HepG2 (cell line): Measurements from ENCODE around the gene ARHGAP4. TPM values are rescaled to one million over a fixed set of nuclear protein-coding genes. Genes with fewer than 3 reads are reported as not detected.

Experiments
- ATAC-seq: fragments of 200-7000 bp; cut with Tn5 transposase; 3 replicates; pipeline ENCODE4 v1.9.1; 2020; ENCODE audit warnings: mild to moderate bottlenecking, moderate library complexity
- BruUV-seq: library from RNA; stranded (reverse); fragments of 400-500 nt; replicated peaks from 2 replicates; lab custom pipeline; 2021; lab: Mats Ljungman, UMichigan
- CTCF ChIA-PET: fragments of 300-600 bp; formaldehyde crosslinking; extraction: SDS; loops from one replicate; lab custom pipeline; 2021; ENCODE audit warnings: low total read pairs, inconsistent platforms, low intra/inter-chr PET ratio; lab: Yijun Ruan, JAX
- POLR2A ChIA-PET: fragments of 350-600 bp; sonication (Branson Sonifier 250); formaldehyde crosslinking; loops from one replicate; lab custom pipeline; 2020; ENCODE audit warnings: antibody characterized with exemption, inconsistent platforms; lab: Yijun Ruan, JAX
- DNase-seq: peaks from one replicate; pipeline ENCODE4 v3.0.0-alpha.2; 2015; ENCODE audit warnings: low spot score
- FAIRE-seq: peaks from 3 replicates; lab custom pipeline; 2011; peaks lifted over from hg19 to GRCh38; lab: Jason Lieb, UNC
- H2AFZ ChIP-seq: one replicate; pipeline ENCODE4 v1.6.1; 2011; ENCODE audit warnings: low read length, inconsistent platforms
- H3K27ac ChIP-seq: fragments of 300-600 bp; 3 replicates; pipeline ENCODE4 v1.8.0; 2011; ENCODE audit warnings: mixed run types, mild to moderate bottlenecking, mixed read lengths, low read length, inconsistent platforms; ENCODE audit not compliant: insufficient read depth; ENCODE audit errors: extremely low read length
- H3K27me3 ChIP-seq, 2 experiments: fragments of 200-600 bp in 1 of 2; 2 replicates in 1 of 2; 3 replicates in 1 of 2; pipeline versions ENCODE4 v1.6.0 to v1.8.0; 2011; ENCODE audit warnings: low read length in 2 of 2, mild to moderate bottlenecking in 2 of 2, moderate library complexity in 2 of 2, inconsistent platforms in 1 of 2; ENCODE audit not compliant: insufficient read depth in 2 of 2, control insufficient read depth in 1 of 2
- H3K36me3 ChIP-seq, 2 experiments: fragments of 200-600 bp in 1 of 2; replicated peaks in 1 of 2; 2 replicates in 1 of 2; 3 replicates in 1 of 2; pipeline versions ENCODE4 v1.5.1 to v1.8.0; 2011; ENCODE audit warnings: low read length in 2 of 2, inconsistent platforms in 1 of 2; ENCODE audit not compliant: insufficient read depth in 2 of 2, control insufficient read depth in 1 of 2
- H3K4me1 ChIP-seq: 2 replicates; pipeline ENCODE4 v1.5.1; 2012; ENCODE audit warnings: low read length, inconsistent platforms; ENCODE audit not compliant: insufficient read depth
- H3K4me2 ChIP-seq: 2 replicates; pipeline ENCODE4 v1.6.0; 2011; ENCODE audit warnings: low read depth, low read length, inconsistent platforms
- H3K4me3 ChIP-seq, 3 experiments: fragments of 200-600 bp in 1 of 3; sonication (generic), shearing (Covaris generic) in 1 of 3; replicated peaks in 1 of 3; 2 replicates each; pipeline ENCODE4 v1.5.1; 2011 to 2016; ENCODE audit warnings: low read length in 3 of 3, inconsistent platforms in 2 of 3, low read depth in 2 of 3, mild to moderate bottlenecking in 2 of 3, control low read depth in 1 of 3, mixed read lengths in 1 of 3; ENCODE audit not compliant: insufficient read depth in 1 of 3
- H3K79me2 ChIP-seq: one replicate; pipeline ENCODE4 v1.6.1; 2011; ENCODE audit warnings: low read length, inconsistent platforms; ENCODE audit not compliant: insufficient read depth
- H3K9ac ChIP-seq: 2 replicates; pipeline ENCODE4 v1.6.0; 2011; ENCODE audit warnings: mild to moderate bottlenecking, low read depth, low read length, inconsistent platforms; ENCODE audit not compliant: insufficient read depth
- H3K9me3 ChIP-seq: 2 replicates; pipeline ENCODE4 v1.5.1; 2012; ENCODE audit warnings: mild to moderate bottlenecking, low read length
- H4K20me1 ChIP-seq: 2 replicates; pipeline ENCODE4 v1.6.0; 2011; ENCODE audit warnings: inconsistent platforms, mild to moderate bottlenecking, low read length, moderate library complexity; ENCODE audit not compliant: insufficient read depth
- HDAC2 ChIP-seq: sonication (generic); formaldehyde crosslinking; IDR thresholded peaks from 2 replicates; pipeline ENCODE4 v1.4.0; 2020; ENCODE audit warnings: missing genetic modification reagents
- KDM2A ChIP-seq: sonication (generic); formaldehyde crosslinking; IDR thresholded peaks from 2 replicates; pipeline ENCODE4 v1.4.0; 2020; ENCODE audit warnings: low read depth, missing genetic modification reagents, borderline replicate concordance
- MED1 ChIP-seq: sonication (generic); formaldehyde crosslinking; IDR thresholded peaks from 2 replicates; pipeline ENCODE4 v1.4.0; 2020; ENCODE audit warnings: missing genetic modification reagents
- MNT ChIP-seq: fragments of 450-650 bp; IDR thresholded peaks from 2 replicates; pipeline ENCODE4 v1.6.1; 2016
- NFATC3 ChIP-seq: sonication (generic); formaldehyde crosslinking; IDR thresholded peaks from 2 replicates; pipeline ENCODE4 v1.5.1; 2020; ENCODE audit warnings: mild to moderate bottlenecking, missing genetic modification reagents
- PREB ChIP-seq: sonication (generic); formaldehyde crosslinking; IDR thresholded peaks from 2 replicates; pipeline ENCODE4 v1.4.0; 2020; ENCODE audit warnings: missing genetic modification reagents
- REXO4 ChIP-seq: sonication (generic); formaldehyde crosslinking; IDR thresholded peaks from 2 replicates; pipeline ENCODE4 v1.8.0; 2022; ENCODE audit warnings: missing genetic modification reagents, mild to moderate bottlenecking, borderline replicate concordance
- SIX4 ChIP-seq: sonication (generic); formaldehyde crosslinking; IDR thresholded peaks from 2 replicates; pipeline ENCODE4 v1.4.0; 2020; ENCODE audit warnings: missing genetic modification reagents
- SMYD3 ChIP-seq: sonication (generic); formaldehyde crosslinking; IDR thresholded peaks from 2 replicates; pipeline ENCODE4 v1.8.1; 2023; ENCODE audit warnings: mild to moderate bottlenecking, missing genetic modification reagents
- ZBTB4 ChIP-seq: sonication (generic); formaldehyde crosslinking; IDR thresholded peaks from 2 replicates; pipeline ENCODE4 v1.4.0; 2020; ENCODE audit warnings: missing genetic modification reagents, mild to moderate bottlenecking, borderline replicate concordance
- ZNF143 ChIP-seq: sonication (generic); formaldehyde crosslinking; IDR thresholded peaks from 2 replicates; pipeline ENCODE4 v1.4.0; 2020; ENCODE audit warnings: missing genetic modification reagents
- ZNF460 ChIP-seq: sonication (generic); formaldehyde crosslinking; IDR thresholded peaks from 2 replicates; pipeline ENCODE4 v1.5.1; 2020; ENCODE audit warnings: missing genetic modification reagents, mild to moderate bottlenecking, borderline replicate concordance
- ZNF619 ChIP-seq: sonication (generic); formaldehyde crosslinking; IDR thresholded peaks from 2 replicates; pipeline ENCODE4 v1.4.0; 2020; ENCODE audit warnings: mild to moderate bottlenecking, missing genetic modification reagents
- ZNF777 ChIP-seq: sonication (generic); formaldehyde crosslinking; IDR thresholded peaks from 2 replicates; pipeline ENCODE4 v1.4.0; 2020; ENCODE audit warnings: missing genetic modification reagents
- WGBS: methylation state at CpG from one replicate; pipeline ENCODE4 v1.1.6; 2017; ENCODE audit warnings: low lambda C conversion rate; 5-methylcytosine and 5-hydroxymethylcytosine counted together
- in situ Hi-C: cut with HindIII; loops from 2 replicates; pipeline ENCODE4 v1.10.0; 2017; ENCODE audit warnings: low pct_unique_long_range_greater_than_20kb; ENCODE audit not compliant: extremely low pct_ligation_motif_present
- intact Hi-C: fragments of 100-400 bp; cut with micrococcal nuclease; formaldehyde crosslinking; loops from one replicate; pipeline ENCODE4 v1.10.0; 2022; ENCODE audit not compliant: unreplicated experiment
- polyA plus RNA-seq, 8 experiments: library from polyadenylated mRNA; depleted of rRNA in 3 of 8; stranded (reverse) in 7 of 8; unstranded in 1 of 8; fragments of >200 nt; fragmentation: Illumina TruSeq in 4 of 8; extraction: Trizol in 4 of 8; gene quantifications; 2 replicates each; pipeline versions ENCODE4 v1.2.1 to v1.2.3, GENCODE V29; 2011 to 2016; ENCODE audit warnings: low read depth in 4 of 8, missing spikeins in 1 of 8, mixed read lengths in 1 of 8; ENCODE audit not compliant: insufficient read depth in 1 of 8
- total RNA-seq, 5 experiments: library from RNA; depleted of rRNA; stranded (reverse); fragments of >200 nt; fragmentation: Illumina TruSeq; extraction: Trizol; gene quantifications; 2 replicates each; pipeline ENCODE4 v1.2.3, GENCODE V29; 2016; ENCODE audit warnings: low read depth in 1 of 5

The ARHGAP4 gene
- total and polyA plus RNA-seq, 2 of the 13 experiments (the other 11 are each of a cell fraction or from before 2014, with no cell fraction given), result 0.57 to 0.64 TPM

- Histone ChIP-seq H3K4me1 (peaks cover 45% of the 10 kb centered on the region), H3K9ac (no peak overlapping the region; the same call in 1 of the 2 replicates), H3K4me2 (peak overlapping the region; percentile 27)
These were observed 2.8 kb upstream of the ARHGAP4 start for GRCh38 chrX:153928846-153929245.

More at GRCh38 chrX:153928846-153929245, 2.8 kb upstream of the ARHGAP4 start:
- WGBS, result 64% methylated on average over 3 of the region's 9 CpGs
- ChIA-PET CTCF (no interaction called here), POLR2A (interaction anchor here (0.6 to 4.2 kb wide), 11 partner anchors 11 to 301 kb away, joined by 3 to 82 read pairs (median 4); partner anchors contain the start of genes HCFC1, IDH3G, IRAK1 and RENBP)
- TF ChIP-seq MNT (no peak), ZBTB4 (CRISPR knock-in tag) (no peak), HDAC2 (CRISPR knock-in tag) (no peak), ZNF460 (CRISPR knock-in tag) (no peak), SMYD3 (no peak), NFATC3 (CRISPR knock-in tag) (no peak), KDM2A (CRISPR knock-in tag) (no peak), ZNF777 (CRISPR knock-in tag) (no peak), ZNF619 (CRISPR knock-in tag) (no peak), MED1 (CRISPR knock-in tag) (no peak), ZNF143 (no peak), SIX4 (CRISPR knock-in tag) (no peak), REXO4 (CRISPR knock-in tag) (no peak), PREB (CRISPR knock-in tag) (no peak)
- BruUV-seq, result no TSS peak
- no peak for ATAC-seq
- peaks cover 3% of the 10 kb centered on the region for H3K79me2 ChIP-seq
- DNase-seq, result no peak
- peaks cover 1 to 8% of the 10 kb centered on the region in 2 experiments; a peak in 1 of 5 replicates for H3K36me3 ChIP-seq
- H3K27ac ChIP-seq, result no peak overlapping the region
- no peaks in the 10 kb centered on the region for H3K9me3 ChIP-seq
- H3K27me3 ChIP-seq, result no peaks in the 10 kb centered on the region
- H3K4me3 ChIP-seq, result no peak overlapping the region; a peak in 1 of 6 replicates
- H4K20me1 ChIP-seq, result no peaks in the 10 kb centered on the region
- FAIRE-seq, result no peak
- intact Hi-C loops (no loop called here), in situ Hi-C loops (no loop called here)
- H2AFZ ChIP-seq, result no peak overlapping the region
